Measurements from ENCODE around the gene MAPK8.

MAPK8 gene

GRCh38 chr10:48257407-48257961, 49.0 kb upstream of the MAPK8 start:
- H3K4me3 ChIP-seq (ENCODE audit: low read depth, low read length), result no peak overlapping the region
- H3K4me1 ChIP-seq (ENCODE audit: control insufficient read depth, insufficient read depth, low read length), result no peaks in the 10 kb centered on the region
- TF ChIP-seq ZNF175 (tag by site-specific recombination; IDR thresholded peaks at IDR 0.05), result no peak
- no peak for TF ChIP-seq ZNF132 (tag by site-specific recombination; IDR thresholded peaks at IDR 0.05; ENCODE audit: borderline replicate concordance)
- TF ChIP-seq YY2 (tag by site-specific recombination; IDR thresholded peaks at IDR 0.05), result no peak
- TF ChIP-seq ZNF311 (tag by site-specific recombination; IDR thresholded peaks at IDR 0.05; ENCODE audit: borderline replicate concordance), result no peak
- TF ChIP-seq GFI1B (tag by site-specific recombination; IDR thresholded peaks at IDR 0.05), result no peak
- TF ChIP-seq BCL11A (tag by site-specific recombination; IDR thresholded peaks at IDR 0.05; ENCODE audit: low read depth), result no peak
- no peak for TF ChIP-seq GLI2 (tag by site-specific recombination; IDR thresholded peaks at IDR 0.05; ENCODE audit: borderline replicate concordance, low read depth)
- no peak for TF ChIP-seq ZNF510 (tag by site-specific recombination; IDR thresholded peaks at IDR 0.05; ENCODE audit: insufficient replicate concordance)
- TF ChIP-seq, protein P1, sequence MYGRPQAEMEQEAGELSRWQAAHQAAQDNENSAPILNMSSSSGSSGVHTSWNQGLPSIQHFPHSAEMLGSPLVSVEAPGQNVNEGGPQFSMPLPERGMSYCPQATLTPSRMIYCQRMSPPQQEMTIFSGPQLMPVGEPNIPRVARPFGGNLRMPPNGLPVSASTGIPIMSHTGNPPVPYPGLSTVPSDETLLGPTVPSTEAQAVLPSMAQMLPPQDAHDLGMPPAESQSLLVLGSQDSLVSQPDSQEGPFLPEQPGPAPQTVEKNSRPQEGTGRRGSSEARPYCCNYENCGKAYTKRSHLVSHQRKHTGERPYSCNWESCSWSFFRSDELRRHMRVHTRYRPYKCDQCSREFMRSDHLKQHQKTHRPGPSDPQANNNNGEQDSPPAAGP (tag by site-specific recombination; IDR thresholded peaks at IDR 0.05), result no peak
- no peak for TF ChIP-seq ZSCAN16 (tag by site-specific recombination; IDR thresholded peaks at IDR 0.05)
- TF ChIP-seq ZNF138 (tag by site-specific recombination; IDR thresholded peaks at IDR 0.05; ENCODE audit: borderline replicate concordance), result no peak
- TF ChIP-seq ZXDB (tag by site-specific recombination; IDR thresholded peaks at IDR 0.05), result no peak
- TF ChIP-seq HOXD13 (CRISPR knock-in tag; IDR thresholded peaks at IDR 0.05; ENCODE audit: borderline replicate concordance), result no peak
- TF ChIP-seq ZNF529 (tag by site-specific recombination; IDR thresholded peaks at IDR 0.05; ENCODE audit: insufficient replicate concordance), result no peak
- no peak for TF ChIP-seq SALL2 (tag by site-specific recombination; IDR thresholded peaks at IDR 0.05; ENCODE audit: borderline replicate concordance)
- TF ChIP-seq ZNF394 (tag by site-specific recombination; IDR thresholded peaks at IDR 0.05; ENCODE audit: borderline replicate concordance), result no peak
- no peak for TF ChIP-seq ZNF76 (tag by site-specific recombination; IDR thresholded peaks at IDR 0.05; ENCODE audit: borderline replicate concordance, low read depth)
- ChIA-PET CTCF (interaction anchor here (0.7 kb wide), 1 partner anchor 446 kb away, joined by 3 read pairs; no protein-coding TSS in a partner anchor), POLR2A (interaction anchor here (1.7 kb wide), 1 partner anchor 14 kb away, joined by 3 read pairs; no protein-coding TSS in a partner anchor)
- H3K27ac ChIP-seq (ENCODE audit: extremely low read depth, low read depth, low read length), result no peak overlapping the region
- H3K36me3 ChIP-seq (ENCODE audit: control insufficient read depth in 2 of 2, insufficient read depth in 1 of 2, low read length in 2 of 2), result no peaks in the 10 kb centered on the region
- H3K9me3 ChIP-seq (ENCODE audit: control insufficient read depth, insufficient read depth, low read depth, low read length), result no peaks in the 10 kb centered on the region

GRCh38 chr10:48258105-48258504, 48.4 kb upstream of the MAPK8 start:
- POLR2A ChIA-PET, result interaction anchor here (1.7 kb wide), 1 partner anchor 13 kb away, joined by 3 read pairs; no protein-coding TSS in a partner anchor
- no peak overlapping the region for H3K27ac ChIP-seq (ENCODE audit: extremely low read depth, low read depth, low read length)

More at GRCh38 chr10:48258105-48258504, 48.4 kb upstream of the MAPK8 start:
- Histone ChIP-seq H3K4me1 (ENCODE audit: control insufficient read depth, insufficient read depth, low read length) (no peaks in the 10 kb centered on the region), H3K9me3 (ENCODE audit: control insufficient read depth, insufficient read depth, low read depth, low read length) (no peaks in the 10 kb centered on the region), H3K36me3 (ENCODE audit: control insufficient read depth in 2 of 2, insufficient read depth in 1 of 2, low read length in 2 of 2) (no peaks in the 10 kb centered on the region), H3K4me3 (ENCODE audit: low read depth, low read length) (no peak overlapping the region)
- TF ChIP-seq GLIS1 (tag by site-specific recombination; IDR thresholded peaks at IDR 0.05) (no peak), KLF10 (tag by site-specific recombination; IDR thresholded peaks at IDR 0.05) (no peak), PRDM4 (tag by site-specific recombination; IDR thresholded peaks at IDR 0.05) (no peak), ZNF341 (tag by site-specific recombination; IDR thresholded peaks at IDR 0.05; ENCODE audit: low read depth) (no peak), ZSCAN30 (tag by site-specific recombination; IDR thresholded peaks at IDR 0.05) (no peak), MZF1 (tag by site-specific recombination; IDR thresholded peaks at IDR 0.05; ENCODE audit: borderline replicate concordance) (no peak), ZNF18 (tag by site-specific recombination; IDR thresholded peaks at IDR 0.05) (no peak), ZNF654 (tag by site-specific recombination; IDR thresholded peaks at IDR 0.05; ENCODE audit: low read depth) (no peak), ZFP69B (tag by site-specific recombination; IDR thresholded peaks at IDR 0.05) (no peak), ZNF266 (tag by site-specific recombination; IDR thresholded peaks at IDR 0.05; ENCODE audit: low read depth) (no peak)
- CTCF ChIA-PET, result interaction anchor here (0.7 kb wide), 1 partner anchor 445 kb away, joined by 3 read pairs; no protein-coding TSS in a partner anchor

Measured in HEK293 (cell line).